ENCODE data around the gene SIK2. TPM values are rescaled to one million over a fixed set of nuclear protein-coding genes. Genes with fewer than 3 reads are reported as not detected.

The SIK2 gene
- polyA plus RNA-seq, 10 donors = 17.7 to 33.1 (median 21.9) TPM

- no peak for DNase-seq
Measured at GRCh38 chr11:111577821-111578220, 24.4 kb upstream of the SIK2 start.

GRCh38 chr11:111581341-111581740 lies 20.9 kb upstream of the SIK2 start:
- DNase-seq = no peak

GRCh38 chr11:111582163-111582562 lies 20.1 kb upstream of the SIK2 start:
- DNase-seq = no peak

DNA sequence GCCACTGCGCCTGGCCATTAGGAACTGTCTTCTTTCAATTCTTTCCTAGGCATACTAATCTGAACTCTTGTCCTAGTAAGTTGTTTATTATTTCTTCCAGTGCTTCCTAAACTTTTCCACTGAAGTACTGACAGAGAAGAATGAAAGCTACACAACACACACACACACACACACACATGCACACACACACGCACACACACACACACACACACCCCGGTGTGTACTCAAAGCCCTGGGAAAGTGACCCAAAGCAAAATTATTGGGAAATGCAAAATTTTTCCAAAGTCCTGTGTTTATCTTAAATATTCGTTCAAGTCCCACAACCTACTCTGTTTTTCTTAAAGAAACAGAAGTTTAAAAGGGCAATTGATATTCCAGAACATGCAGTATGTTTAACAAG lies 19.4 kb upstream of the SIK2 start:
- no peak for DNase-seq

- DNase-seq = no peak
Measured at GRCh38 chr11:111585371-111585770, 16.9 kb upstream of the SIK2 start.

DNA sequence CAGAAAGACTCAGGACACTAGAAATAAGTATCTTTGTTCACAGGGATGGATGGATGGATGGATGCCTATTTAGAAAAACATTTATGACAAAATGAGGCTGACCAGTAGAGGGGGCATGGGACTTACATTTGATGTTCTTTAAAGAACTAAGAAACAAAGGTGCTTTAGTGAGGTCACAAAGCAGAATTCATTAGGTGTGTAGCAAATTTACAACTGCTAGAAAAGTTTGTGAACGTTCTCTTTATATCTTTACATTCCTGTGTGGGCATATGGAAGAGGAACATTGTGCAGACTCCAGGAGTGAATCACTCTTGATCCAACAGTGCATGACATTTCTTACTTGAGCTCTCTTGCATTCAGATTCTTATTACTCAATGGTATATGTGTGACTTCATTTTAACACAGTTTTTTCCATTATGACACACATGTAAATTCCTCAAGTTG lies 15.8 kb upstream of the SIK2 start:
- DNase-seq = peak in 2 of 3 donors; percentile 64 to 75

- DNase-seq = no peak
Measured at GRCh38 chr11:111589114-111589513, 13.1 kb upstream of the SIK2 start.

- DNase-seq = peak in 1 of 3 donors; percentile 39
Measured at GRCh38 chr11:111589886-111590499, 12.3 kb upstream of the SIK2 start.

DNA sequence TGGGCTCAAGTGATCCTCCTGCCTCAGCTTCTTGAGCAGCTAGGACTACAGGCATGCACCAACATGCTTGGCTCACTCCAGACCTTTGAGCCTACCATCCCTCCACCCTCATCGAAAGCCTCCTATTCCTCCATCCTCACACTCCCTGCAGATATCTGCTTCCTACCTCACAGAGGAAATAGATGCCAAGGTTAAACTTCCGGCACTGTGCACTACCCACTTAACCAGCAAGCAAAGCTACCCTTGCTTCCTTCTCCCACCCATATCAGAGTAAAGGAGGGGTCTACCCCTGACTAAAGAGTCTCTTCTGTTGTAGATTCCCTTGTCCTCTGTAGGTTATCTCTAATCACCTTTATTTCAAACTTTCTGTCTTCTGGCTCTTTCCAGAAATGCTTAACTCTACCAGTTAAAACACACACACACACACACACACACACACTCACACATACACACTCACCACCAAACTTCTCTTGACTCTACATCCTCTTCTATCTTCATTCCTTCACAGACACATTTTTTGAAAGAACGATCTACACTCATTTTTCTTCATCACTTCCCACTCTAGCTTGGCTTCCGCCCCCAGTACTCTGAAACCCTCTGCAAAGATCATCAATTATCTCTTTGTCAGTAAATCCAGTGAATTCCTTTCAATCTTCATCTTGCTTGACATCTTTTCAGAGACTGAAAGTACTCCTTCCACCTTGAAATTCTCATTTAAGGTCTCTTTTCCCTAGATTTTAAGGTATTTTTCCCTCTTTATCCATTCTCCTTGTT lies 10.9 kb upstream of the SIK2 start:
- DNase-seq = no peak

DNA sequence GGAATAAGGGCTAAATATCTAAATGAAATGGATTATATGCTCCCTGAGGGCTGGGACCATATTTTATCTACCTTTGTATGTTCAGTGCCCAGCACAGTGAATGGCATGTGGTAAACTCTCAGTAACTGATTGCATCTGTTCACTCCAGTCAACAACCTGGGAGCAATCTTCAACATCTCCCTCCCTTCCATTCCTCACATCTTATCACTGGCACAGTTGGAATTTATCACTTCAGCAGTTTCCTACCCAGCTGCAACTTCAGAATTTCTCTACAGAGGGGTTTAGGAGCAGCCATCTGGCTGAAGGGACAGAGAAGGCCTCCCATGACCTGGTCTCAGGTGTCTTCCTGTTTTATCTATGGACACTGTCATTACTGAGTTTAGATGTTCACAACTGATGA lies 9.8 kb upstream of the SIK2 start:
- DNase-seq = no peak

- no peak for DNase-seq
Measured at GRCh38 chr11:111596319-111596718, 5.9 kb upstream of the SIK2 start.

GRCh38 chr11:111598148-111598547 lies 4.1 kb upstream of the SIK2 start:
- peak in 1 of 3 donors; percentile 67 for DNase-seq

DNA sequence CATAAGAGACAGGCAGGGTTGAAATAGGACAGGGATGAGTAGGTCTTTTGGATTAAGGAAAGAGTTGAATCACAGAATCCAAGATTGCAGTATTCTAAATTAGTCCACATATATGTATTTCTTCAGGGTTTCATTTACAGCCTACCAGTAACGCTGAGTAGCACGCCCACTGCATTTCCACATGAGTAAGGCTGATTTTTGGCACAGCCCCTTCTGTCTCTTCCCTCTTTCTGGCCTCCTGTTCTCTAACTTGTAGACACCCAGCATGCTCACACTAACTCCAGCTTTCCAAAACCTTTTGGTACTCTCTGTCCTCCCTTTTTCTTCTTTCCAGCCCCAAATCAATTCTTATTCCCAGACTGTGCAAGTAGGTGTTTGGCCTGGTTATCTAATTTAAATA lies 3.7 kb upstream of the SIK2 start:
- DNase-seq = peak; percentile 74 to 94 (median 84)

DNA sequence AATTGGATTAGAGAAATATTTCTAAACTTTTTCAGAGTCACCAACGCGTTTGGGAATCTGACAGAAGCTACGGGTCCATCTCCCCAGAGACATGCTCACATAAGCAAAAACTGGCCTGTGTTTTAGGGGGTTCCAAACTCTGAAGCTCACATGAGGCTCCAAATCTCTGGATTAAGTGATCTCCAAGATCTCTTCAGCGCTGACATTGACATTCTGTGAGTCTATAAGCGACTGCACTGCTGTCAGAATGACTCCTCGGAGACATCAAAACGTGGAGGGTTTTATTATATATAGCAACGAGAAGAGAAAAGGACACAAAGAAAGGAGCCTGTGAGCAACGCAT lies 642 bp upstream of the SIK2 start:
- no peak for DNase-seq

- DNase-seq = peak in 1 of 3 donors; percentile 75
Measured at GRCh38 chr11:111602865-111603610, 789 bp downstream of the SIK2 start.

DNA sequence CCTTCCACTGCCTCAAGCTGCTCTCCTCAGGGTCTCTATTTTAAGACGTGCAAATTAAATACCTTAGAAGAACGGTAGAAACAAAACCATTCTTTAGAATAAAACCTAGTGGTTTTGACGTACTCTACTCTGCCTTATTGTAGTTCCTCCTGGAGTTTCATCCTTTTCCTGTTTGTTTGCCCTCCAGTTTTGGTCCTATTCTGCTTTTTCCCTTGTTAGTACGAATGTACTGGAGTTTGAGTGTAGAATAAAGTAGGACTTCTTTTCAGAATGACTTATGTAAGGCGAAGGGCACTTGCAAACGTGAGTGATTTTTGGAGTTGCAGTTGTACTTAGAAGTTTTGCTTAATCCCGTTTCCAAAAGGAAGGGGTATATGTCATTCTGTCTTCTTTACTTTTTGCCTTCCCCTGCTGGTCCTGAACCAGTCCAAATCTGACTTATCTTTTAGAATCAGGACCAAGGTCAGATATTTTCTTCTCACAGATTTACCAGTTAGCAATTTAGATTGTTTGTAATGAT lies 1.4 kb downstream of the SIK2 start:
- DNase-seq = peak in 1 of 3 donors; percentile 31

DNA sequence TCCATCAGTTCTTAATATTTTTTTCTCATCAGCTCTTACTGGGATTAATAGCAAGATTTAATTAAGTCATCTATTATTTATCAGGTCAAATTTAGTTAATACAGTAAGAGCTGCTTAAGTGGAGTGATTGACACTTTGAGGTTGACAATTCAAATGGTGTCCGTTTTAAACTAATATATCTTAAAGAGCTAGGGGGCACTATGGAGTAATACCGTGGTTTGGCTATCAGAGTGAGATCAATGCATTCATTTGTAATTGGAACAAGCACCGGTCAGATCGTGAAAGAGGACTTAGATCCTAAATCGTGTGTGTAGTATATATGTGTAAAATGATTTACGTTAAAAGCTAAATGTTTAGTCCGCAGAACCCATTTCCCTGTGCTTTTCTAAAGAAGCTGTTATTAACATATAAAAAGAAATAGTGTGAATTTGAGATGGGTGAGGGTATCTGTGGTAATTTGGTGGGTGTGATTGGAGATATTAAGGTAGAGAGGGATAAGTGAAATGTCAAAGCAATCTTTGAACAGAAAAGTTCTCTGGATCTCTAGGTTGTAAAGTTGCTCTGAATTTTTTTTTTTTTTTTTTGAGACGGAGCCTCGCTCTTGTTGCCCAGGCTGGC lies 2.3 kb downstream of the SIK2 start:
- DNase-seq = peak in 2 of 3 donors; percentile 30 to 69

DNA sequence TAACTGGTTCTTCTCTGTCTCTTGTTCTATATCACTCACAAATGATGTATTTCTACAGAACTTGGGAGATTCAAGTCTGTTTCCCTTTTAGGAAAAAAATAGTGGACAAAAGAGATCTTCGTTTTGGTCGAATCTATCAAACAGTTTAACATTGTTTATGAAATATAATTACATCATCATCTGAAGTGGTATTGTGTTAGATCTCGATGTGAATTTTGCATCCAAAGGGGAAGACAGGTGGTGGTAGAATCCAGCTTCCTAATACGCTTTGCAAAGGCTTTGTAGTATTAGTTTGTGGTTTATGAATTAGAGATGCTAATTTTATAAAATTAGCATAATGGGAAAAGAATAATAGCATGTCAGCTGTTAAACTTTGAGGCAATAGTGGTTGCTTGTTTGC lies 3.4 kb downstream of the SIK2 start:
- DNase-seq = no peak

DNA sequence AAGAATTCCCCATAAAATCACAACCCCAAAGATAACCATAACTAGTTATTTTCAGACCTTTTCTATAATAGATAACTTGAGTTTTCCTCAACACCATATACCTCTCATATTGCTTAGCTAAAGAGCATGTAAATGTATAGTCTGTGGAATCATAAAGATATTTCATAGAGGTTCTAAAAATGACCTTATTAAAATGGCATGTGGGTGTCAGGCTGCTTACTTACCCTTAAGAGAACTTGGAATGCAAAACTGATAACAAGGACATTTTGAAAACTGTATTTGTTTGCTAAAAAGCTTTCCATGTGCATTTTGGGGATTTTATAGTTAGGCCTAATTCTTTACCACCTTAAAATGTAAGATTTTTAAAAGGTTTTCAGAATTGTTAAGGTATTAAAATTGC lies 4.7 kb downstream of the SIK2 start:
- DNase-seq = no peak

DNA sequence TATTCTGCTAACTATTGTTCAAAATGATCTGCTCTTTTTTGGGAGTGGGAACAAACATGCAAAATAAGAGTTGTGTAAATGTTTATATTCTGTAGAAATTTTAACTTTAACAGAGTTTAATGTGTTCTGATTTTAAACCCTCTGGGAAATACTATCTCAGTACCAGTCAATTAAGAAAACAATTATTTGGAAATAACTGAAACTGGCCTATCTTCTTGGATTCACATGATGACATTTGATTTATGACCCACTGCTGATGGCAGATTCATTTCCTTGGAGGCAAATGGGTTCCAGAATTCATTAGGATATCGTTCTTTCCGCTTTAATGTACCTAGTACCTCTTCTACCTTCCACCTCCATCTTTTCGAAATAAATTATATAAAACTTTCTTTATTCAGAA lies 5.5 kb downstream of the SIK2 start:
- DNase-seq = no peak

DNA sequence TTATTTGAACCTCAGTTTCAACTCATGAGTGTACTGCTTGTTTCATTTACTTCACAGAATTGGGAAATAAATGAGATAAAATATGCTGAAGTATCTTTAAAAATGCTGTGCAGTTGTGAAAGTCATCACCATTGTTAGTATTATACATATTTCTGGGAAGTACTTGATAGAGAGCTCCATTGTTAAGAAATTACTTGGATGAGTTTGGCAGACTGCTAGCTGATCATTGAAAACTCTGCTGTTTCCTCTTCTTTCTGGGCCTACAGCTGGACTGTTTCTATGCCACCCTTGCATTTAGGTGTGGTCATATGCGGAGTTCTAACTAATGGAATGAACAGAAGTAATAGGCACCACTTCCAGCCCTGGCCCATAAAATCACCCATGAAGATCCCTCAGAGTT lies 10.0 kb downstream of the SIK2 start:
- no peak for DNase-seq

GRCh38 chr11:111617286-111617685 lies 15.0 kb downstream of the SIK2 start:
- no peak for DNase-seq
